ENCODE measurements around the gene AKR7A3.

GRCh38 chr1:19327736-19328135 lies 39.2 kb upstream of the AKR7A3 start:
- TF ChIP-seq CTCF (IDR thresholded peaks at IDR 0.05) (no peak), JUN (CRISPR knock-in tag; IDR thresholded peaks at IDR 0.05) (no peak), ESRRA (CRISPR knock-in tag; IDR thresholded peaks at IDR 0.05; ENCODE audit: borderline replicate concordance) (no peak), ATF6 (CRISPR knock-in tag; IDR thresholded peaks at IDR 0.05) (no peak)
